GM21526 (cell line): Measurements from ENCODE around the gene COG4.
"Not testable (repeated sequence)": the region's sequence is repeated elsewhere in the genome, so short reads cannot be mapped to it uniquely, and the experiment has no call there.

ENCODE experiments used
- ATAC-seq: cut with Tn5 transposase; IDR thresholded peaks from one replicate; pipeline ENCODE4 v1.9.1; 2021; ENCODE audit warnings: moderate library complexity; ENCODE audit not compliant: unreplicated experiment, low FRiP score

Gene COG4

DNA sequence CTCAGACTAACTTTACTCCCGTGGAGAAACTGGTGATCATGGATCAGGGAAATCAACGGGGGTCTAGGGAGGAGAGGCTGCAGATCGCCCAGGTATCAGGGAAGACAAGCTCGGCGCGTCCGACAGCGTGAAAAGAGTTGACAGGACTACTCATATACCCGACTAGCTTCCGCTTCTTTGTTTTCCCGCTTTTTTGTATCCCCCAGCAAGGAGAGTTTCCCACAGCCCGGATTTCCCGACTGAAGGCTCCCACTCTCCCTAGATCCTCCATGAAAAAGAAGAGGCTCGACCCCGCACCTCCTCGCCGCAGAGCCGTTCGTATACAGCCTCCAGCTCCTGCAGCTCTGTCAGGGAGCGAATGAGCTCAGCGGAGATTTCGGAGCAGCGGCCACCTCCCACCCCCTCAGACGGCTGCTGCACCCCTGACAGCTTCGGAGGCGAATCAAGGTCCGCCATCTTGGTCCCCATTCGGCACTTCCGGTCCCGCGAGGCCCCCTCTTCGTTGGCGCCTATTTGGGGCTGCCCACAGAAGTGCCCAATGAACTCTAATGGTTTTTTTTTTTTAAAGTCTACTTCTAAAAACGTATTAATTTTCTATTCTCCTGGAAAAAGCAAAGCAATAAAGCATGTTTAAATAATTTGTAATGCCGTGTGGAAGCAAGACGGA, at the start of gene COG4:
Gene COG4, minus strand, starts transcription at position 479 of the 667 bp plus-strand sequence. Its CDS starts 11 bp downstream, at position 468.
- ATAC-seq: peak; percentile 65

GRCh38 chr16:70572926-70573270, 49.5 kb upstream of the COG4 start:
- ATAC-seq: no peak

GRCh38 chr16:70572050-70572925, 48.9 kb upstream of the COG4 start:
- ATAC-seq: no peak

- ATAC-seq: no peak
These were observed 48.3 kb upstream of the COG4 start for GRCh38 chr16:70571623-70572022.

DNA sequence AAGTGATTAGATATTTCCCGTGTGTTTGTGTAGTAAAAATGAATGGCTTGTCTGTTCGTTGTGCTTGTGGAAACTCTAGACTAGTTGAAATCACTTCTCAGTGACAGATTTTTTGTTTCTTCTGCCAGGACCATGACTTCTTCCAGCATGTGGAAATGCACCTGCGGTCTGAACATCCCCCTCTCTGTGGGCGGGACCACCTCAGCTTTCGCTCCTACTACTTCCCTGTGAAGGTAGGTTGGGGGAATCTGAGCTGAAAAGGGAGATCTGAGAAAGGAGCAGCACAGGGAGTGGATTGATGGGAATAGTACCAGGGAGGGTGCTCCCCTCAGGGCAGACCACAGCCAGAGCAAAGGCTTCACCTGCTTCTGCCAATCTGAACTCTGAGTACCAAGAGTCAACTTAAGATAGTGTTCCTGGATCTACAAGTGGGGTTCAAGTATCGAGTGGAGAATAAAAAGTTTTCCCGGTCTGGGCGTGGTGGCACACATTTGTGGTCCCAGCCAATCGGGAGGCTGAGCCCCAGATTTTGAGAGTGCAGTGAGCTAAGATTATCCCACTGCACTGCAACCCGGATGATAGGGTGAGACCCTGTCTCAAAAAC, 47.7 kb upstream of the COG4 start:
- no peak for ATAC-seq

DNA sequence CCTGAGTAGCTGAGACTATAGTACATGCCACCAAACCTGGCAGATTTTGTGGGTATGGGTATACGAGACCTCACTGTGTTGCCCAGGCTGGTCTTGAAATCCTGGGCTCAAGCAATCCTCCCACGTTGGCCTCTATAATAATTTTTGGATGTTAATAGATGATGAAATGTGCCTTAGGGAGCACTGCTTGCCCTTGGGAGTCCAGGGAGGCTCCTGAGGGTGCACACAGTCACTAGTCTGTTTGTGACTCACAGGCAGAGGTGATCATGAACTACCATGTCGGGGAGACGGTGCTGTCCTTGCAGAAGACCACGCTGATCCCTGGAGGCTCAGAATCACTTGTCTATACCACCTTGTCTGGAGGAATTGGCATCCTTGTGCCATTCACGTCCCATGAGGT, 46.4 kb upstream of the COG4 start:
- ATAC-seq: no peak

DNA sequence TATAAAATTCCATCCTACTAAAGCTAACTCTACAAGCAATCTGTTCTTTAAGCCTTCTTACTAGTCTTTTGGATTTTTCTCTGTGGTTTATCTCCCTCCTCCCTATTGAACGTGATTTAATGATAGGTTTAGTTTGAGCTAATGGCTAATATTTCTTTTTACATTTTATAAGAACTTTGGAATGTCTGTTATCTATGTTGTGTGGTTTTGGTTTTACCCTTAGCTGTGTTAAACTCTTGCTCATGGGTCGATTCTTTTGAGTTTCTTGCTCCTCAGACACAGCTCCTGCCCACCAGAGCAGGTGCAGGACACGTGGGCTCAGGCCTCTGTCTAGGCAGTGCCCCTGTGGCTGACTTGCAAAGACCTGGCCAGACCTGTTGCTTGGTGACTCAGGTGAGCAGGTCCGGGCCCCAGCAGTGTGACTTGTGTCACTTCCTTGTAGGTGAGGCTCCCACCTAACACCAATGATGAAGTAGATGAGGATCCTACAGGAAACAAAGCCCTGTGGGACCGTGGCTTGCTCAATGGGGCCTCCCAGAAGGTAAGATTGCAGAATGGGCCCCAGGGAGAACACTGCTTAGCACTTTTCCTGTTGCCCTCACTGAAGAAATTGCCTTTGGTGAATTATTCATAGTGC, 45.4 kb upstream of the COG4 start:
- no peak for ATAC-seq

DNA sequence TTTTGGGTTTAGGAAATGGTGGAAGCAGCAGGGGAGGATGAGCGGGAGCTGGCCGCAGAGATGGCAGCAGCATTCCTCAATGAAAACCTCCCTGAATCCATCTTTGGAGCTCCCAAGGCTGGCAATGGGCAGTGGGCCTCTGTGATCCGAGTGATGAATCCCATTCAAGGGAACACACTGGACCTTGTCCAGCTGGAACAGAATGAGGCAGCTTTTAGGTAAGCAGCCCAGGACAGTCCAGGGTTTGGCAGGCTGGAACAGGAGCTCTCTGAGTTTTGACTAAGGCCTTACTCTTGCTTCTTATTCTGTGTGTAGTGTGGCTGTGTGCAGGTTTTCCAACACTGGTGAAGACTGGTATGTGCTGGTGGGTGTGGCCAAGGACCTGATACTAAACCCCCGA, 41.7 kb upstream of the COG4 start:
- ATAC-seq: no peak

DNA sequence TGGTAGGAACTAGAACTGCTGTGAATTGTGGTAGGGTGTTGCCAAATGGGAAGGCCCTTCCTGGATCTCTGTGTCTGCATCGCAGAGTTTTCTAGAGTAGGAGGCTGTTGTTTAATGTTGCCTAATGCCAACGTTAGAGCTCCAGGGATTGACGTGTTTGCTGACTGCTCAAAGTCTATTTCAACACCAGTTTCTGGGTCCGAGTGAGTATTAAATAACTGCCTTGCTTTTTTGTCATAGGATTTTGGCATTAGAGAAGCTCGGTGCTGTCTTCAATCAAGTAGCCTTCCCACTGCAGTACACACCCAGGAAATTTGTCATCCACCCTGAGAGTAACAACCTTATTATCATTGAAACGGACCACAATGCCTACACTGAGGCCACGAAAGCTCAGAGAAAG, 40.3 kb upstream of the COG4 start:
- no peak for ATAC-seq

DNA sequence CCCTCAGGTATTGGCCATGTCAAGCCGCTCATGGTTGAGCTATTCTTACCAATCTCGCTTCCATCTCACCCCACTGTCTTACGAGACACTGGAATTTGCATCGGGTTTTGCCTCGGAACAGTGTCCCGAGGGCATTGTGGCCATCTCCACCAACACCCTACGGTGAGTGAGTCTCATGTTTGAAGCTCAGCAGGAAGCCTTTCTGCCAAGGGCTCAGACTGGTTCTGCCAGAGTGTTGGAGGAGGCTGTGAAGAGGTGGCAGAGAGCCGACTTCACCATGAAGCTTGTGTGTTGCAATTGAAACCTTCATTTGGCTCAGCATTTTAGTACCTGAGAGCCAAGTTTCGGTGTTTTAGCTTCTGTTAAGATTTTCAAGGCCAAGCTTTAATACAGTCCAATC, 38.3 kb upstream of the COG4 start:
- no peak for ATAC-seq

DNA sequence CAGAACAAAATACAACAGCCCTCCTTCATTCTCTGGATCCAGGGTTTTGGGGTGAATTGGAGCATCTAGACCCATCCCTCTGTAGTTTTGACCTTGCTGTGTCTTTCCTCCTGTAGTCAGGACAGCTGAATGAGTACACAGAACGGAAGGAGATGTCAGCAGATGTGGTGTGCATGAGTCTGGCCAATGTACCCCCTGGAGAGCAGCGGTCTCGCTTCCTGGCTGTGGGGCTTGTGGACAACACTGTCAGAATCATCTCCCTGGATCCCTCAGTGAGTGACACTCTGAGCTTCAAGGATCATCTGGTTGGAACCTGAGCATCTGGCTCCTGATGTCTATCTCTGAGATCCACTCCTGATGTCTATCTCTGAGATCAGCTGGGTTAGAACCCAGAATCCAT, 32.7 kb upstream of the COG4 start:
- ATAC-seq: no peak

GRCh38 chr16:70553645-70554044, 30.3 kb upstream of the COG4 start:
- no peak for ATAC-seq

- no peak for ATAC-seq
These were observed 29.3 kb upstream of the COG4 start for GRCh38 chr16:70552675-70553074.

GRCh38 chr16:70551788-70552187, 28.4 kb upstream of the COG4 start:
- ATAC-seq: no peak

DNA sequence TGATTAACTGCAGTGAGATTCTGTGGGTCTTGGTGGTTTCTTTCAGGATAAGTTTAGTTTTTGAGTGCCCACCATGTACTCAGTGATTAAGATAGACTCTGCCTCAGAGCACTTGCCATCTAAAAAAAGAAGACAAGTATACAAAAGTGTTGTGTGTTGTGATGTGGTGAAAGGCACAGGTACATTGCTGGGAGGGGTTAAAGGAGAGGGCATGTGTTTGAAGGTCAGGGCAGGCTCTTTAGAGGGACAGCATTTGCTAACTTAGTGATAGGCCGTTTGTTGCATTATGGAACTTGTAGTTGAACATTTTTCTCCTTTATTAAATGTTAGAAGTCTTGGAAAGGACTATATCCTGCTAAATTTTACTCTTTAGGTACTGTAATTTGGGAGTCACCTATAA, 26.7 kb upstream of the COG4 start:
- ATAC-seq: no peak

GRCh38 chr16:70548936-70549335, 25.6 kb upstream of the COG4 start:
- no peak for ATAC-seq

DNA sequence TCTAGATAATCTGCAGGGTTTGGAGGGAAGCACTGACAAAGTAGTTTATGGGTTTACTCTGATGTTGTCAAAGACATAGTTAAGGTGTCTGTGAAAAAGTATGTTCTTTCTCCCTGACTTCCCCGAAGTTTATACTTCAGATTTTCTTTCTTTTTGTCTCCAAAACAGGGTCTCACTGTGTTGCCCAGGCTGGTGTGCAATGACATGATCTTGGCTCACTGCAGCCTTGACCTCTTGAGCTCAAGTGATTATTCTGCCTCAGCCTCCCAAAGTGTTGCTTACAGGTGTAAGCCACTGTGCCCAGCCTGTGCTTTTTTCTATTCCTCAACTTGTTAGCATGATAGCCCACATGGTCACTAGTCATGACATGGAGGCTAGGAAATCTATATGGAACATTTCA, 21.2 kb upstream of the COG4 start:
- no peak for ATAC-seq

GRCh38 chr16:70540994-70541393, 17.6 kb upstream of the COG4 start:
- no peak for ATAC-seq

- ATAC-seq: no peak
These were observed 11.6 kb upstream of the COG4 start for GRCh38 chr16:70534971-70535370.

- ATAC-seq: not testable (repeated sequence)
These were observed 6.6 kb upstream of the COG4 start for GRCh38 chr16:70529954-70530353.

- no peak for ATAC-seq
These were observed 5.9 kb upstream of the COG4 start for GRCh38 chr16:70529051-70529777.
